ENCODE data around the gene XYLT1. TPM values are rescaled to one million over a fixed set of nuclear protein-coding genes. Genes with fewer than 3 reads are reported as not detected.

Gene XYLT1
- total RNA-seq, 1 donor from 2014 or later, result under 0.01 TPM

GRCh38 chr16:17129971-17130370 lies 340.8 kb downstream of the XYLT1 start:
- Histone ChIP-seq H3K4me3 (ENCODE audit: low read depth, low read length) (no peak overlapping the region), H3K36me3 (ENCODE audit: control insufficient read depth, insufficient read depth, low read length) (no peaks in the 10 kb centered on the region), H3K27me3 (ENCODE audit: control insufficient read depth, insufficient read depth, low read length) (no peaks in the 10 kb centered on the region)
- FAIRE-seq (no peak), DNase-seq (ENCODE audit: low read depth) (no peak)
- TF ChIP-seq CTCF (IDR thresholded peaks at IDR 0.05; ENCODE audit: insufficient read depth, low read length, severe bottlenecking), result no peak

GRCh38 chr16:17128791-17129190 lies 342.0 kb downstream of the XYLT1 start:
- DNase-seq (ENCODE audit: low read depth) (no peak), FAIRE-seq (no peak)
- Histone ChIP-seq H3K36me3 (ENCODE audit: control insufficient read depth, insufficient read depth, low read length) (no peaks in the 10 kb centered on the region), H3K4me3 (ENCODE audit: low read depth, low read length) (no peak overlapping the region), H3K27me3 (ENCODE audit: control insufficient read depth, insufficient read depth, low read length) (no peaks in the 10 kb centered on the region)
- no peak for TF ChIP-seq CTCF (IDR thresholded peaks at IDR 0.05; ENCODE audit: insufficient read depth, low read length, severe bottlenecking)

- no peaks in the 10 kb centered on the region for H3K36me3 ChIP-seq (ENCODE audit: control insufficient read depth, insufficient read depth, low read length)
- H3K4me3 ChIP-seq (ENCODE audit: low read depth, low read length), result no peak overlapping the region
- no peak for TF ChIP-seq CTCF (IDR thresholded peaks at IDR 0.05; ENCODE audit: insufficient read depth, low read length, severe bottlenecking)
- no peaks in the 10 kb centered on the region for H3K27me3 ChIP-seq (ENCODE audit: control insufficient read depth, insufficient read depth, low read length)
- FAIRE-seq (no peak), DNase-seq (ENCODE audit: low read depth) (no peak)
Observed at GRCh38 chr16:17126156-17126555, 344.6 kb downstream of the XYLT1 start.

- FAIRE-seq (no peak), DNase-seq (ENCODE audit: low read depth) (no peak)
- Histone ChIP-seq H3K4me3 (ENCODE audit: low read depth, low read length) (no peak overlapping the region), H3K27me3 (ENCODE audit: control insufficient read depth, insufficient read depth, low read length) (no peaks in the 10 kb centered on the region), H3K36me3 (ENCODE audit: control insufficient read depth, insufficient read depth, low read length) (no peaks in the 10 kb centered on the region)
- TF ChIP-seq CTCF (IDR thresholded peaks at IDR 0.05; ENCODE audit: insufficient read depth, low read length, severe bottlenecking), result no peak
Observed at GRCh38 chr16:17125671-17126070, 345.1 kb downstream of the XYLT1 start.

GRCh38 chr16:17117906-17118577 lies 352.7 kb downstream of the XYLT1 start:
- TF ChIP-seq CTCF (IDR thresholded peaks at IDR 0.05; ENCODE audit: insufficient read depth, low read length, severe bottlenecking), result no peak
- DNase-seq (ENCODE audit: low read depth) (no peak), FAIRE-seq (no peak)
- Histone ChIP-seq H3K4me3 (ENCODE audit: low read depth, low read length) (no peak overlapping the region), H3K27me3 (ENCODE audit: control insufficient read depth, insufficient read depth, low read length) (no peaks in the 10 kb centered on the region), H3K36me3 (ENCODE audit: control insufficient read depth, insufficient read depth, low read length) (no peaks in the 10 kb centered on the region)

All from bronchial epithelial cell (primary cell).